GM13976 (cell line): ENCODE data around the gene ASCL5.

Experiments
- DNase-seq: peaks from one replicate; pipeline ENCODE4 v3.0.0; 2012; ENCODE audit warnings: low spot score
- CTCF ChIP-seq: IDR thresholded peaks from 2 replicates; pipeline ENCODE4 v1.5.1; 2012; ENCODE audit warnings: borderline replicate concordance, mild to moderate bottlenecking; ENCODE audit not compliant: insufficient read depth; ENCODE audit errors: extremely low read depth, missing control alignments, control extremely low read depth
- in situ Hi-C: fragments of 300-500 bp; cut with MboI; formaldehyde crosslinking; loops from one replicate; pipeline ENCODE4 v1.12.0; 2022; ENCODE audit warnings: low sequenced_read_pairs, mixed read lengths, inconsistent platforms; ENCODE audit not compliant: unreplicated experiment

The ASCL5 gene

DNA sequence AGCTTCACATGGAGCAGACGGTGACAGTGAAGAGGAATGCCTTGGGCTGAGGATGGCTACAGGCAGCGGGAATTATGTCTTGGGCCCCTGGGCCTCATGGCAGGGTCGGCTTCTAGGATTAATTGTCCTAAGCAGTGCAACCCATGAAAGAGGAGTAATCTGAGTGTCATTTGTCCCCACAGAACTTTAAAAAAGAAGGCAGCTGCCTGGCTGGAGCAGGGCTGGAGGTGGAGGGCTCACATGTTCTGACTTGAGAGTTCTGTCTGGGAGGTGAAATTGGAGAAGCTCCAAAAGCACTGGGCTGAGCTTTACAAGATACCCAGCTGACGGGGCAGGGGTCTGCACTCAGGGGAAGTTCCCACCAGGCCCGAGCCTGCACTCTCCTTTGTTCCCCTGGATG is 37.4 kb downstream of the ASCL5 start:
- in situ Hi-C loops: no loop called here
- no peak for DNase-seq
- TF ChIP-seq CTCF: no peak

GRCh38 chr1:201088901-201089525 is 38.0 kb downstream of the ASCL5 start:
- in situ Hi-C loops: no loop called here
- no peak for TF ChIP-seq CTCF
- DNase-seq: no peak

DNA sequence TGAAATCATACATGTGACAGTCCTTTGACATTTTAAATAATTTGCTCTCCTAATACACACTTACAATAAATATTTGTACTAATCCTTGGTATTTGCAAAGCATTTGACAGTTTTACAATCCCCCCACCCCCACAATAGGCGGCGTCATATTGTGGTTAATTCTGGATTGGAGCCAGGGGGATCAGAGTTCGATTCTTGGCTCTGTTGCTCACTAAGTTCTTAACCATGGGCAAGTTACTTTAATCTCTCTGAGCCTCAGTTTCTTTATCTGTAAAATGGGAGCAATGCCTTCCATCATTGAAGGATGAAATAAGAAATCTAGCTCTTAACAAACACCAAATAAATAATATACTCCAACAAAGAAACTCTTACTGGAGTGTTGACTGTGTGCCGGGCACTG is 38.6 kb downstream of the ASCL5 start:
- in situ Hi-C loops: no loop called here
- no peak for TF ChIP-seq CTCF
- no peak for DNase-seq

DNA sequence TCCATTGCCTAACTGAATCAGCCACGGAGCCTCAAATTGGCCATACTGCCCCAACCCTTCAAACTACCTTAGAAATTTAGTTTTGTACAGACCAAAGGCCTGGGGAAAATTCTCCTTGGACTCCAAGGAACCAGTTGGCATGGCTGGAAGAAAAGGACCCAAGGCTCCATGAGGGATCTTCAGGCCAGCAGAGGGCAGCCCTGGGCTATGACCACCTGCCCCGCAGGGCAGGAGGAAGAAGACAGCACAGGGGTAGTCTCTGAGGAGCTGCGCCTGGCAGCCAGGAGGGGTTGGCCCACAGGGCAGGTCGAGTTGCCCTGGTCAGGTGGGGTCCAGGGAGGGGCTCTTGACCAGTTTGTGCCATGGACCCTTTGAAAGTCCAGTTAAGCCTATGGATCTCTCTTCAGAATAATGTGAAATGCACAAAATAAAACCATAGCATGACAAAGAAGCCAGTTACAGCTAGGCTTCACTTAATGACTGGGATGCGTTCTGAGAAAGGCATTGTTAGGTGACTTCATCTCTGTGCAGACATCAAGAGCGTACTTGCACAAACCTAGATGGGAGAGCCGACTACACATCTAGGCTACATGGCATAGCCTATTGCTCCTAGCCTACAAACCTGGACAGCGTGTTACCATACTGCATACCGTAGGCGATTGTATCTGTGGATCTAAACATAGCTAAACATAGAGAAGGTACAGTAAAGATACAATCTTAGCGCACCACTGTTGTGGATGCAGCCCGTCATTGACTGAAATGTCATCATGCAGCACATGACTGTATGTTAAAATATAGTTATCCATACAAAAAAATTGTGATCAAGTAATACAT is 40.9 kb downstream of the ASCL5 start:
- in situ Hi-C loops: no loop called here
- peak; percentile 52 for TF ChIP-seq CTCF
- peak; percentile 79 for DNase-seq

DNA sequence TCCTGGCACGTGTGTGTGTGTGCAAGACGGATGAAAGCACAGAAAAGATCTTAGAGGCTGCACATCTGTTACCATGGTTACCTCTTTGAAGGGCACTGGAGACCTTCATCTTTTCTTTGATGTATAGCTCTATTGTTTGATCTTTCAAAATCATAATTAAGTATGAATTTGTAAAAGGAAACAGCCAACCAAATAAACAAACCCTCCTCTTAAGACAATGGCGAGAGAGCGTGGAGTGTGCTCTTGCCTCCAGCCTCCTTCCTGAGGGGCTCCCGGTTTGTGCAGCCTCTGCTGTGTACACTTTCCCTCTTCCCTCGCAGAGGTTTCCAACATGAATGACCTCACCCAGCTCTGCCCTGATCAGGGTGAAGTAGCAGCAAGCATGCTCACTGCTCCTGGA is 42.7 kb downstream of the ASCL5 start:
- no peak for TF ChIP-seq CTCF
- DNase-seq: no peak
- in situ Hi-C loops: no loop called here

- in situ Hi-C loops: no loop called here
- no peak for TF ChIP-seq CTCF
Observed at GRCh38 chr1:201083741-201084140, 43.2 kb downstream of the ASCL5 start.

More at GRCh38 chr1:201083741-201084140, 43.2 kb downstream of the ASCL5 start:
- DNase-seq: no peak
